ENCODE results near the gene TRRAP.

- no peak for TF ChIP-seq CTCF (IDR thresholded peaks at IDR 0.05)
- TF ChIP-seq POLR2A (IDR thresholded peaks at IDR 0.05): no peak
Measured at GRCh38 chr7:99005776-99006175, 127.4 kb downstream of the TRRAP start.
